ENCODE results near the gene FRK.

FRK gene

GRCh38 chr6:116025405-116025804, 35.3 kb downstream of the FRK start:
- no peak for TF ChIP-seq CTCF (IDR thresholded peaks at IDR 0.05; ENCODE audit: extremely low read depth, missing control alignments)
- DNase-seq (ENCODE audit: low spot score), result no peak

- no peak for TF ChIP-seq CTCF (IDR thresholded peaks at IDR 0.05; ENCODE audit: extremely low read depth, missing control alignments)
- DNase-seq (ENCODE audit: low spot score), result no peak
These were observed 37.7 kb downstream of the FRK start for GRCh38 chr6:116022841-116023445.

GRCh38 chr6:116020738-116021137, 40.0 kb downstream of the FRK start:
- TF ChIP-seq CTCF (IDR thresholded peaks at IDR 0.05; ENCODE audit: extremely low read depth, missing control alignments), result no peak
- DNase-seq (ENCODE audit: low spot score), result no peak

GRCh38 chr6:116019428-116019827, 41.3 kb downstream of the FRK start:
- peak; percentile 22 for DNase-seq (ENCODE audit: low spot score)
- TF ChIP-seq CTCF (IDR thresholded peaks at IDR 0.05; ENCODE audit: extremely low read depth, missing control alignments), result no peak

- no peak for TF ChIP-seq CTCF (IDR thresholded peaks at IDR 0.05; ENCODE audit: extremely low read depth, missing control alignments)
- no peak for DNase-seq (ENCODE audit: low spot score)
These were observed 41.7 kb downstream of the FRK start for GRCh38 chr6:116018976-116019375.

GRCh38 chr6:116017546-116018295, 43.0 kb downstream of the FRK start:
- no peak for TF ChIP-seq CTCF (IDR thresholded peaks at IDR 0.05; ENCODE audit: extremely low read depth, missing control alignments)
- no peak for DNase-seq (ENCODE audit: low spot score)

- DNase-seq (ENCODE audit: low spot score), result no peak
- TF ChIP-seq CTCF (IDR thresholded peaks at IDR 0.05; ENCODE audit: extremely low read depth, missing control alignments), result no peak
These were observed 43.7 kb downstream of the FRK start for GRCh38 chr6:116016846-116017545.
